Effector memory CD4-positive, alpha-beta T cell (primary cell): Measurements from ENCODE around the gene GPR39.

Source experiments
- DNase-seq, 3 donors: peaks; one replicate each; pipeline ENCODE4 v3.0.0-alpha.2; 2020
- H3K27ac ChIP-seq: 2 replicates; pipeline ENCODE4 v1.7.0; 2013; ENCODE audit warnings: mild to moderate bottlenecking, low read length, moderate library complexity; ENCODE audit not compliant: insufficient read depth, poor library complexity, severe bottlenecking
- H3K27me3 ChIP-seq: replicated peaks from 2 replicates; pipeline ENCODE4 v1.7.0; 2013; ENCODE audit warnings: mild to moderate bottlenecking, low read length; ENCODE audit not compliant: insufficient read depth, control insufficient read depth, poor library complexity, severe bottlenecking
- H3K36me3 ChIP-seq: 2 replicates; pipeline ENCODE4 v1.7.0; 2013; ENCODE audit warnings: mild to moderate bottlenecking, low read length, moderate library complexity; ENCODE audit not compliant: control insufficient read depth, insufficient read depth
- H3K4me1 ChIP-seq: 2 replicates; pipeline ENCODE4 v1.7.0; 2013; ENCODE audit warnings: low read length, mild to moderate bottlenecking; ENCODE audit not compliant: control insufficient read depth, insufficient read depth, poor library complexity, severe bottlenecking
- H3K4me3 ChIP-seq: 2 replicates; pipeline ENCODE4 v1.7.0; 2013; ENCODE audit warnings: low read length, low read depth, mild to moderate bottlenecking; ENCODE audit not compliant: insufficient read depth, poor library complexity, severe bottlenecking
- H3K9me3 ChIP-seq: 2 replicates; pipeline ENCODE4 v1.7.0; 2013; ENCODE audit warnings: mild to moderate bottlenecking, low read length, moderate library complexity; ENCODE audit not compliant: control insufficient read depth

Gene GPR39

DNA sequence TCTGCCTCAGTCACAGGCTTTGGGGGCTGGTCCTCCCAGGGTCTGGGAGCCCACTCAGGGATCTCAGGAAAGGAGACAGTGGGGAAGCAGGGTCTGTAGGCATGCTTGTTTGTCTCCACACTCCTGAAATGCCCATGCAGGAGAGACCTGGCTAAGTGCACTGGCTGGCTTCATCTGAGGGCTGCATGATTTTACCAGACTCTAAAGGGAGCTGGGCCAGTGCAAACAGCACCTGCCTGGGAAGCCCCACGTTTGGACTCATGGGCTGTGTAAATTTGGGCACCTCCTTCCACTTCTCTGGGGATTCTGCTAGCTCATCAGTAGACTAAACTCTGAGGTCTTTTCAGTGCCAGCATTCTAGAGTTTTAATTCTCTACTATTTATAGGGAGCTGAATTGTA lies 219.7 kb downstream of the GPR39 start:
- H3K4me1 ChIP-seq, result no peaks in the 10 kb centered on the region

GRCh38 chr2:132638313-132639040 lies 221.9 kb downstream of the GPR39 start:
- Histone ChIP-seq H3K4me3 (no peak overlapping the region), H3K9me3 (no peaks in the 10 kb centered on the region), H3K27ac (no peak overlapping the region), H3K36me3 (no peaks in the 10 kb centered on the region), H3K27me3 (no peaks in the 10 kb centered on the region), H3K4me1 (no peaks in the 10 kb centered on the region)
- no peak for DNase-seq

More for the DNA sequence above, 219.7 kb downstream of the GPR39 start:
- Histone ChIP-seq H3K9me3 (no peaks in the 10 kb centered on the region), H3K27ac (no peak overlapping the region), H3K36me3 (no peaks in the 10 kb centered on the region), H3K27me3 (no peaks in the 10 kb centered on the region), H3K4me3 (no peak overlapping the region)
- no peak for DNase-seq

GRCh38 chr2:132640116-132640515 lies 223.5 kb downstream of the GPR39 start:
- no peak overlapping the region for H3K27ac ChIP-seq
- no peak overlapping the region for H3K4me3 ChIP-seq
- H3K27me3 ChIP-seq, result no peaks in the 10 kb centered on the region
- H3K36me3 ChIP-seq, result no peaks in the 10 kb centered on the region
- no peaks in the 10 kb centered on the region for H3K9me3 ChIP-seq
- DNase-seq, result no peak
- H3K4me1 ChIP-seq, result no peaks in the 10 kb centered on the region

GRCh38 chr2:132641819-132642218 lies 225.2 kb downstream of the GPR39 start:
- H3K27me3 ChIP-seq, result no peaks in the 10 kb centered on the region
- no peaks in the 10 kb centered on the region for H3K36me3 ChIP-seq
- H3K27ac ChIP-seq, result no peak overlapping the region
- no peak overlapping the region for H3K4me3 ChIP-seq
- H3K9me3 ChIP-seq, result no peaks in the 10 kb centered on the region
- no peak for DNase-seq
- no peaks in the 10 kb centered on the region for H3K4me1 ChIP-seq

DNA sequence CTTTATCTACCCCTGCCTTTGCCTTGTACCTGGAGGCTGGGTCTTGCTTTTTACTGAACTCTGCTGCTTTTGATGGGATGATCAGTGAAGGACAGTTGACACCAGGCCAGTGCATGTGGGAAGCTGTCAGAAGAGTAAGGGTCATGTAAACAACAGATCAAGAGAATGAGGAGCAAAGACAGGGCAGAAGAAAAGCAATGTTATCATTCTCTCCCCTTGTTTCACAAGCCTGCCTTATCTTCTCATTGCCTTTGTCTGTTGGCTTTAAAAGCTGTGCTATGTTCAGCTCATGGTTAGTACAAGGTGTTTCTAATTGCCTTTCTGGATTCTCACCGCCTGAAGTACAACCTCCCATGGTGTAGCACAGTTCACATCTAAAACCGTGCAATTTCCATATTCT lies 225.8 kb downstream of the GPR39 start:
- Histone ChIP-seq H3K27me3 (no peaks in the 10 kb centered on the region), H3K4me3 (no peak overlapping the region), H3K27ac (no peak overlapping the region), H3K4me1 (no peaks in the 10 kb centered on the region), H3K36me3 (no peaks in the 10 kb centered on the region), H3K9me3 (no peaks in the 10 kb centered on the region)
- no peak for DNase-seq

DNA sequence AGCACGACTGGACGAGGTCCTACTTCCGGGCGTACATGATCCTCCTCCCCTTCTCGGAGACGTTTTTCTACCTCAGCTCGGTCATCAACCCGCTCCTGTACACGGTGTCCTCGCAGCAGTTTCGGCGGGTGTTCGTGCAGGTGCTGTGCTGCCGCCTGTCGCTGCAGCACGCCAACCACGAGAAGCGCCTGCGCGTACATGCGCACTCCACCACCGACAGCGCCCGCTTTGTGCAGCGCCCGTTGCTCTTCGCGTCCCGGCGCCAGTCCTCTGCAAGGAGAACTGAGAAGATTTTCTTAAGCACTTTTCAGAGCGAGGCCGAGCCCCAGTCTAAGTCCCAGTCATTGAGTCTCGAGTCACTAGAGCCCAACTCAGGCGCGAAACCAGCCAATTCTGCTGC lies 228.6 kb downstream of the GPR39 start:
- Histone ChIP-seq H3K4me3 (no peak overlapping the region), H3K9me3 (no peaks in the 10 kb centered on the region), H3K36me3 (no peaks in the 10 kb centered on the region), H3K27me3 (no peaks in the 10 kb centered on the region), H3K4me1 (no peaks in the 10 kb centered on the region), H3K27ac (no peak overlapping the region)
- no peak for DNase-seq

DNA sequence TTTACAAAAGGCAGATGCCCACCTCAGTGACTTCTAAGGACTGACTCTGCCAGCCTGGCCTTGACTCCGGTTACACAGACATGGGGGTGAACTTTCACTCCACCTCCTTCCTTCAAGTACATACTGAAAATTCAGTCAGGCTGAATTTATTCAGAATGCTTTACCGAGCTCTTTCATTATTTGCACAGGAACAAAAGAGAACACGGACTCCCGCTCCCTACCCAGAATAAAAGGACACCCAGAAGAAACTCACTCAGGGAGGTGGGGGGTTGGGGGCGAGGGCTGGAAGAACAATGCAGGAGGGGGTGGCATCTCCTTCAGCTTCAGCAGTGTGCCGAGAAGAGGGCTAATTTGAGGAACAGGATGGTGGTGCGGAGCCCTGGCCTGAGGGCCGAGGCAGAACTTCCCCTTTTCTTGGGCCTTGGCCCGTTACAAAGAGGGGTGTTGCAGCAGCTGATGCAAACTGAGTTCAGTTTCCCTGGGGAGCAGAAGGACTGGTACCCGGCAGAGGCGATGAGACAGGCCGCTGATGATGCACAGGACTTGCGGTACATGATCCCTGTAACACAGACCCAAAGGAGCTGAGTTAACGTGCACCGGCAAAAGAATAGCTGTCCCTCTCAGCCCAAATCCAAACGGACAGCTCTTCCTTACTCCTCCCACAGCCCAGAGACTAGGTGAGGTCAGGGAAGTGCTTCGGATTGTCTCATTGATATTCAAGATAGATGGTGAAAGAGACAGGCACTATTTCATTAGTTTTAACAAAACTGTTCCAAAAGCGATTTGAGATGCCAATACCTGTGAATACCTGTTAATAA lies 229.3 kb downstream of the GPR39 start:
- Histone ChIP-seq H3K36me3 (no peaks in the 10 kb centered on the region), H3K4me3 (no peak overlapping the region), H3K27me3 (no peaks in the 10 kb centered on the region), H3K9me3 (no peaks in the 10 kb centered on the region), H3K27ac (no peak overlapping the region), H3K4me1 (no peaks in the 10 kb centered on the region)
- DNase-seq, result no peak

DNA sequence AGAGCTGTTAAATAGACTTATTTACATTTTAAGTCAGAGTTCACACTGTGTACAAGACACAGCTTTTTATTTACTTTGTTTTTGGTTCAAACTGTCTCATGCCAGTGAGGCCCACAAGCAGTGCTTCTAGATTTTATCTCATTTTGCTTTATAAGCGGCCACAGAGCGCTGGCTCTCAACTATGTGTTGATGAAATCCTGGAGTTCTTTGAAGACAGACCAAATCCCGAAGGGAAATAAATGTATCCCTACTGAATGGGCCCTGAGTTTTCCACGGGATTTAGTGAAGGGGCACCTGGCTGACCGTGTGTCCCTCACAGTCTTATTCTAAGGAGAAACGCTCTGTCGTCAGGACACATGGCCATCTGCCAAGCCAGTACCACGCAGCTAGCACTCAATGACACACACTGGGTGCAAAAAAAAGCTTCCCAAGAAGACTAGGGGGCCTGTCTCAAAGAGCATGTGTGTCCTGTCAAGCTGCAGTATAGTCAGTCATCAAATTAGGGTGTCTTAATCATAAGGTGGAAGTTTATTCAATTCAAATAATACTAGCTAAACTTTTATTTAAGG lies 230.0 kb downstream of the GPR39 start:
- no peaks in the 10 kb centered on the region for H3K36me3 ChIP-seq
- H3K4me3 ChIP-seq, result no peak overlapping the region
- no peaks in the 10 kb centered on the region for H3K27me3 ChIP-seq
- no peak for DNase-seq
- H3K4me1 ChIP-seq, result no peaks in the 10 kb centered on the region
- H3K27ac ChIP-seq, result no peak overlapping the region
- no peaks in the 10 kb centered on the region for H3K9me3 ChIP-seq

DNA sequence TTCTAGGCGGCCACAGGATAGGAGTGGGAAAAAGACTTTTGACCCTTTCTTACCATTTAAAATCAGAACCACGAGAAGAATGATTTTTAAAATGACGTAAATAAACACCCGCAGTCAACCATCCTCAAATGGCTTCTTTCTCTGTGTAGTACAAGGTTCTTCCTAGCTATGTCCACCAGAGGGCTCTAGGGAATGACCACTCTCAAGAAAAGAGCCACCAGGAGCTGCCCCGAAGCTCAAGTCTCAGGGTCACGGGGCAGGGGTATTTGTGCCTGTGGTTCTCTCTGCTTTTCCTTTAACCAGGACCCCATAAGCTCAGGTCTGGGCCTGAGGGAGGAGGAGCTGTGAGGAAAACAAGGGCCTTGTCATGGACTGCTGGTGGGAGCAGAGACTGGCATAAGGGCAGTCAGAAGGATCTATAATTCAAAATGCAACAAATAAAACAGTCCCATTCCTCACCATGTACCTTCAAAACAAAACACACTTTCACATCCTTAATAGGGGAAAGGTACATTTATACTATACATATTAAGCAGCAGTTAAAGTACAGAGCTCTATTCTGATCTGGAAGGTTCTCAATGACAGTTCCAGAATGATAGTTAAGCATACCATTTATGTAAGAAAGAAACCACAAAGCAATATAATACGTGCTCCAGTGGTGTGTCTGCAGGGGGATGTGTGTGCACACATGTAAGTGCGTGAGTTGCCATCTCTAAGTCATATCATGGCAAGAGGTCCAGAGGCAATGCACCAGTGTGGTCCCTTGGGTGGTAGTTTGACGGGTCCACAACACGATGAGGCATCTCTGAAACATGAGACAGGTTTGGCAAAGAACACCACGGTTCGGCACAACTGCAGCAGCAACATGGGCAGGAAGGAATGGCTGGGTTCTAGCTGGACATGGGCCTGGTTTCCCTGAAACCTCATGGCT lies 234.8 kb downstream of the GPR39 start:
- Histone ChIP-seq H3K4me3 (no peak overlapping the region), H3K4me1 (no peaks in the 10 kb centered on the region), H3K9me3 (no peaks in the 10 kb centered on the region), H3K27ac (no peak overlapping the region), H3K27me3 (no peaks in the 10 kb centered on the region), H3K36me3 (no peaks in the 10 kb centered on the region)
- DNase-seq, result no peak
